OCI-LY7 (cell line): ENCODE data around the gene TRIM29.

ENCODE experiments used
- EZH2phosphoT487 ChIP-seq: fragments of 200-600 bp; sonication (generic); IDR thresholded peaks from 2 replicates; pipeline ENCODE4 v1.6.1; 2018; ENCODE audit warnings: low read depth, borderline replicate concordance, mild to moderate bottlenecking, mixed run types, antibody characterized with exemption, low read length, moderate library complexity, mixed read lengths
- TF ChIP-seq, protein P1 (sequence below): fragments of 200-600 bp; sonication (generic); conservative IDR thresholded peaks from 2 replicates; pipeline ENCODE4 v1.5.1; 2014; ENCODE audit warnings: mild to moderate bottlenecking, antibody characterized with exemption, low read length, moderate library complexity, mixed read lengths

DNA sequence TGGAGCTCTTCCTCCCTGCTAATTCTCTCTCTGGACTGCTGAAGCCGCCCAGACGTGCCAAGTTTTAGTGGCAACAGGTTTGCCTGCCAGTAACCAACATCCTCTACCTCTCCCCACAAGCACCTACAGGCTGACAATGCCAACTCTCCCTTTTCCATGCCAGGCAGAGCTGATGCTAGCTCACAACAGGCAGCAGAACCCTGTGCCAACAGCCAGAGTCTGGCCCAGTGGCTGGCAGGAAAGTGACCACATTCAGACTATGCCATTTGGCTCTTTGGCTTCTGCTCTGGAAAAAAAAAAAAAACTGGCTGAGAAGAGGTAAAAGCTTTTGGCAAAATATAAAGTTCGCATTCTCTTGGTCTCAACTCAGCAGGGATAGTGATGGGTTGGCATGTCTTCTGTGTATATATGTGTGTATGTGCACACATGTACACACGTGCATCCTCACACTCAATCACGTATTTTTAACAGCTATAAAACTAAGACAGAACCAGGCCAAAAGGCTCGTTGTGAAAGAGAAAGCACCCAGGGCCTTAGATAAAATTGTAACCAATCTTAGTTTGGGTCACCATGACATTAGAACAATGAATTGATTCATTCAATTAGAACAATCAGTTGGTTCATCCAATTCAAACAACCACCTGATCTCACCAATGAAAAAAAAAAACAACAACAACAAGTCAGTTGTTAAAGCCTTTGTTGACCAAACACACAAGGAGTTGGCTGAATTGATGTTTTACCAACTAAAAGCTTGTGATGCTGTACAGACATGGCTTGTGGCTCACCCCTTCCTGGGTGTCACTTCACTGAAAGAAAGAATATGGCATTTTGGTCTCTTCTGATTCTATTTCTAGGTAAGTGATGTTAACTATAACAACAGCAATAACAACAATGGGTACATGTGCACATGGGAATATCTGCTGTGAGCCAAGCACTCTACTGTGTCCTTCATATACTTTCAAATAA is 48.6 kb downstream of the TRIM29 start:
- no peak for TF ChIP-seq EZH2phosphoT487
- TF ChIP-seq, protein P1, sequence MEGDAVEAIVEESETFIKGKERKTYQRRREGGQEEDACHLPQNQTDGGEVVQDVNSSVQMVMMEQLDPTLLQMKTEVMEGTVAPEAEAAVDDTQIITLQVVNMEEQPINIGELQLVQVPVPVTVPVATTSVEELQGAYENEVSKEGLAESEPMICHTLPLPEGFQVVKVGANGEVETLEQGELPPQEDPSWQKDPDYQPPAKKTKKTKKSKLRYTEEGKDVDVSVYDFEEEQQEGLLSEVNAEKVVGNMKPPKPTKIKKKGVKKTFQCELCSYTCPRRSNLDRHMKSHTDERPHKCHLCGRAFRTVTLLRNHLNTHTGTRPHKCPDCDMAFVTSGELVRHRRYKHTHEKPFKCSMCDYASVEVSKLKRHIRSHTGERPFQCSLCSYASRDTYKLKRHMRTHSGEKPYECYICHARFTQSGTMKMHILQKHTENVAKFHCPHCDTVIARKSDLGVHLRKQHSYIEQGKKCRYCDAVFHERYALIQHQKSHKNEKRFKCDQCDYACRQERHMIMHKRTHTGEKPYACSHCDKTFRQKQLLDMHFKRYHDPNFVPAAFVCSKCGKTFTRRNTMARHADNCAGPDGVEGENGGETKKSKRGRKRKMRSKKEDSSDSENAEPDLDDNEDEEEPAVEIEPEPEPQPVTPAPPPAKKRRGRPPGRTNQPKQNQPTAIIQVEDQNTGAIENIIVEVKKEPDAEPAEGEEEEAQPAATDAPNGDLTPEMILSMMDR, result no peak
